Suppressor macrophage (primary cell): ENCODE data around the gene ARFGEF3.
"Not testable (repeated sequence)": the region's sequence is repeated elsewhere in the genome, so short reads cannot be mapped to it uniquely, and the experiment has no call there.

Source experiments
- DNase-seq, 4 experiments: peaks; one replicate each; pipeline ENCODE4 v3.0.0-alpha.2; 2020 to 2022

ARFGEF3 gene

GRCh38 chr6:138175596-138175995, 13.9 kb downstream of the ARFGEF3 start:
- DNase-seq: no peak

- no peak for DNase-seq
These were observed 15.0 kb downstream of the ARFGEF3 start for GRCh38 chr6:138176652-138177232.

GRCh38 chr6:138182939-138183789, 21.4 kb downstream of the ARFGEF3 start:
- no peak for DNase-seq

- no peak for DNase-seq
These were observed 22.0 kb downstream of the ARFGEF3 start for GRCh38 chr6:138183790-138184134.

- DNase-seq: no peak
These were observed 22.5 kb downstream of the ARFGEF3 start for GRCh38 chr6:138184230-138184629.

GRCh38 chr6:138187156-138187555, 25.4 kb downstream of the ARFGEF3 start:
- no peak for DNase-seq

- DNase-seq: no peak
These were observed 26.7 kb downstream of the ARFGEF3 start for GRCh38 chr6:138188278-138188941.

GRCh38 chr6:138194287-138194686, 32.5 kb downstream of the ARFGEF3 start:
- no peak for DNase-seq

- no peak for DNase-seq
These were observed 34.5 kb downstream of the ARFGEF3 start for GRCh38 chr6:138196122-138196738.

GRCh38 chr6:138197570-138197969, 35.8 kb downstream of the ARFGEF3 start:
- DNase-seq: no peak

GRCh38 chr6:138198430-138199091, 36.8 kb downstream of the ARFGEF3 start:
- no peak for DNase-seq

- DNase-seq: no peak
These were observed 40.1 kb downstream of the ARFGEF3 start for GRCh38 chr6:138201836-138202235.

- DNase-seq: no peak
These were observed 41.6 kb downstream of the ARFGEF3 start for GRCh38 chr6:138203315-138203714.

- DNase-seq: no peak
These were observed 42.6 kb downstream of the ARFGEF3 start for GRCh38 chr6:138204303-138204702.

GRCh38 chr6:138204792-138205384, 43.1 kb downstream of the ARFGEF3 start:
- no peak for DNase-seq

GRCh38 chr6:138205437-138206094, 43.8 kb downstream of the ARFGEF3 start:
- no peak for DNase-seq

GRCh38 chr6:138206862-138207261, 45.1 kb downstream of the ARFGEF3 start:
- no peak for DNase-seq

GRCh38 chr6:138211048-138211581, 49.4 kb downstream of the ARFGEF3 start:
- peak in 1 of 4 experiments; percentile 5 for DNase-seq

GRCh38 chr6:138211601-138212000, 49.9 kb downstream of the ARFGEF3 start:
- DNase-seq: no peak

- not testable (repeated sequence) for DNase-seq
These were observed 50.8 kb downstream of the ARFGEF3 start for GRCh38 chr6:138212530-138212929.

GRCh38 chr6:138215093-138215782, 53.5 kb downstream of the ARFGEF3 start:
- DNase-seq: no peak
